Naive thymus-derived CD4-positive, alpha-beta T cell (primary cell): ENCODE data around the gene BRCA2. TPM values are rescaled to one million over a fixed set of nuclear protein-coding genes. Genes with fewer than 3 reads are reported as not detected.

Experiments used
- ATAC-seq: fragments of 150-1000 bp; cut with Tn5 transposase; 2 replicates; pipeline ENCODE4 v1.10.0; 2021; ENCODE audit warnings: mild to moderate bottlenecking, moderate library complexity
- CTCF ChIA-PET: fragments of 350-600 bp; sonication (Branson Sonifier 250); formaldehyde crosslinking; loops from one replicate; lab custom pipeline; 2021; ENCODE audit warnings: antibody characterized with exemption; lab: Charles Lee
- POLR2A ChIA-PET: fragments of 350-600 bp; sonication (Branson Sonifier 250); formaldehyde crosslinking; loops from one replicate; lab custom pipeline; 2021; ENCODE audit warnings: antibody characterized with exemption, inconsistent platforms; lab: Charles Lee
- DNase-seq, 9 donors: peaks; one replicate each; pipeline versions ENCODE4 v3.0.0 to v3.0.0-alpha.2; 2020 to 2022; ENCODE audit warnings: mixed read lengths in 1 of 9
- H3K27ac ChIP-seq: one replicate; pipeline ENCODE4 v1.7.0; 2013; ENCODE audit warnings: mild to moderate bottlenecking, low read depth, low read length, moderate library complexity
- H3K27me3 ChIP-seq, 2 donors: one replicate each; pipeline ENCODE4 v1.7.0; 2013; ENCODE audit warnings: low read length in 2 of 2, mild to moderate bottlenecking in 2 of 2, moderate library complexity in 2 of 2; ENCODE audit not compliant: control insufficient read depth in 2 of 2, insufficient read depth in 2 of 2
- H3K36me3 ChIP-seq, 3 experiments: 1 replicate in 2 of 3; 2 replicates in 1 of 3; pipeline ENCODE4 v1.7.0; 2013; ENCODE audit warnings: low read length in 3 of 3, mild to moderate bottlenecking in 3 of 3, moderate library complexity in 1 of 3; ENCODE audit not compliant: insufficient read depth in 3 of 3, control insufficient read depth in 2 of 3
- H3K4me1 ChIP-seq, 2 donors: one replicate each; pipeline ENCODE4 v1.7.0; 2013; ENCODE audit warnings: low read length in 2 of 2, mild to moderate bottlenecking in 2 of 2, moderate library complexity in 1 of 2; ENCODE audit not compliant: control insufficient read depth in 2 of 2, insufficient read depth in 2 of 2
- H3K4me3 ChIP-seq: 2 replicates; pipeline ENCODE4 v1.7.0; 2013; ENCODE audit warnings: mild to moderate bottlenecking, low read length
- H3K9me3 ChIP-seq, 3 experiments: 1 replicate in 2 of 3; 2 replicates in 1 of 3; pipeline ENCODE4 v1.7.0; 2013; ENCODE audit warnings: low read length in 3 of 3; ENCODE audit not compliant: control insufficient read depth in 2 of 3
- H3K27ac Mint-ChIP-seq, 9 donors: one replicate each; pipeline ENCODE4 v1.8.0; 2020 to 2022; ENCODE audit warnings: mixed read lengths in 9 of 9, mild to moderate bottlenecking in 8 of 9, moderate library complexity in 5 of 9, inconsistent platforms in 2 of 9
- H3K27me3 Mint-ChIP-seq, 5 donors: one replicate each; pipeline ENCODE4 v1.8.0; 2021 to 2022; ENCODE audit warnings: mixed read lengths in 5 of 5, mild to moderate bottlenecking in 1 of 5
- H3K36me3 Mint-ChIP-seq, 5 donors: one replicate each; pipeline ENCODE4 v1.8.0; 2020 to 2022; ENCODE audit warnings: mixed read lengths in 5 of 5, mild to moderate bottlenecking in 3 of 5, inconsistent platforms in 1 of 5
- H3K4me1 Mint-ChIP-seq, 7 donors: one replicate each; pipeline ENCODE4 v1.8.0; 2020 to 2022; ENCODE audit warnings: mixed read lengths in 7 of 7, mild to moderate bottlenecking in 3 of 7, inconsistent platforms in 1 of 7
- H3K4me3 Mint-ChIP-seq, 10 donors: one replicate each; pipeline ENCODE4 v1.8.0; 2020 to 2022; ENCODE audit warnings: mild to moderate bottlenecking in 10 of 10, mixed read lengths in 10 of 10, moderate library complexity in 6 of 10, inconsistent platforms in 2 of 10
- H3K9me3 Mint-ChIP-seq, 11 donors: one replicate each; pipeline ENCODE4 v1.8.0; 2020 to 2022; ENCODE audit warnings: mixed read lengths in 11 of 11, mild to moderate bottlenecking in 4 of 11, inconsistent platforms in 1 of 11, moderate library complexity in 1 of 11
- intact Hi-C, 2 donors: fragments of 100-400 bp; cut with micrococcal nuclease; formaldehyde crosslinking; loops; one replicate each; pipeline ENCODE4 v1.15.1; 2023
- polyA plus RNA-seq, 2 donors: library from polyadenylated mRNA; unstranded; fragments of 300-500 nt; fragmentation: Illumina TruSeq; gene quantifications; one replicate each; pipeline ENCODE4 v1.2.3, GENCODE V29; 2021
- total RNA-seq, 6 experiments: library from RNA in 5 of 6; stranded (reverse) in 5 of 6; gene quantifications; 1 replicate in 5 of 6; 2 replicates in 1 of 6; pipeline ENCODE4 v1.2.3 and lab custom pipeline; 2021 to 2026

The BRCA2 gene
- total and polyA plus RNA-seq, 7 experiments from 2014 or later: 1.1 to 19.9 (median 3.3) TPM

- peak overlapping the region in 2 of 9 donors; percentile 20 to 86 for H3K27ac Mint-ChIP-seq
- intact Hi-C loops: loop anchor here (1.0 to 5.0 kb wide), 9 partner anchors 41 to 484 kb away; partner anchors contain the start of gene FRY (in 1 of the 2)
- no peaks in the 10 kb centered on the region for H3K9me3 Mint-ChIP-seq
- POLR2A ChIA-PET: no interaction called here
- no peak overlapping the region for H3K4me3 ChIP-seq
- peak; percentile 41 for ATAC-seq
- peaks cover 8 to 21% (median 9%) of the 10 kb centered on the region in 7 donors for H3K4me1 Mint-ChIP-seq
- no peaks in the 10 kb centered on the region for H3K36me3 ChIP-seq
- H3K9me3 ChIP-seq: no peaks in the 10 kb centered on the region
- peaks cover 5 to 7% of the 10 kb centered on the region in 2 donors for H3K4me1 ChIP-seq
- peak overlapping the region; percentile 10 to 64 (median 34) for H3K4me3 Mint-ChIP-seq
- H3K36me3 Mint-ChIP-seq: no peaks in the 10 kb centered on the region
- no peak overlapping the region for H3K27ac ChIP-seq
- CTCF ChIA-PET: interaction anchor here (0.7 to 1.0 kb wide), 3 partner anchors 13 to 400 kb away, joined by 3 to 4 read pairs (median 3); no protein-coding TSS in a partner anchor
- peaks cover 0 to 2% (median 0%) of the 10 kb centered on the region in 5 donors for H3K27me3 Mint-ChIP-seq
- DNase-seq: no peak
- H3K27me3 ChIP-seq: no peaks in the 10 kb centered on the region
Observed at GRCh38 chr13:32309312-32310133, 5.8 kb upstream of the BRCA2 start.

GRCh38 chr13:32310134-32310706 lies 5.1 kb upstream of the BRCA2 start:
- Histone ChIP-seq H3K4me1 (peaks cover 5 to 7% of the 10 kb centered on the region in 2 donors), H3K27ac (no peak overlapping the region), H3K36me3 (no peaks in the 10 kb centered on the region), H3K27me3 (no peaks in the 10 kb centered on the region), H3K4me3 (no peak overlapping the region), H3K9me3 (no peaks in the 10 kb centered on the region)
- ATAC-seq: peak; percentile 58
- Mint-ChIP-seq H3K27ac (peak overlapping the region in 1 of 9 donors; percentile 18), H3K4me3 (peak overlapping the region in 7 of 10 donors; percentile 10 to 61 (median 28)), H3K4me1 (peaks cover 13 to 28% (median 14%) of the 10 kb centered on the region in 7 donors), H3K36me3 (peaks cover 0 to 5% (median 0%) of the 10 kb centered on the region in 5 donors), H3K27me3 (peaks cover 0 to 2% (median 0%) of the 10 kb centered on the region in 5 donors), H3K9me3 (no peaks in the 10 kb centered on the region)
- POLR2A ChIA-PET: no interaction called here
- CTCF ChIA-PET: no interaction called here
- intact Hi-C loops: loop anchor here (1.0 to 5.0 kb wide), 9 partner anchors 42 to 485 kb away; partner anchors contain the start of gene FRY (in 1 of the 2)
- DNase-seq: peak in 7 of 9 donors; percentile 16 to 64 (median 51)

GRCh38 chr13:32311188-32311897 lies 4.0 kb upstream of the BRCA2 start:
- Mint-ChIP-seq H3K27ac (no peak overlapping the region), H3K27me3 (no peaks in the 10 kb centered on the region), H3K4me1 (peaks cover 13 to 28% (median 18%) of the 10 kb centered on the region in 7 donors), H3K9me3 (no peaks in the 10 kb centered on the region), H3K4me3 (no peak overlapping the region), H3K36me3 (peaks cover 0 to 7% (median 0%) of the 10 kb centered on the region in 5 donors)
- Histone ChIP-seq H3K36me3 (peaks cover 0 to 5% (median 0%) of the 10 kb centered on the region in 3 experiments), H3K27ac (no peak overlapping the region), H3K4me3 (no peak overlapping the region), H3K4me1 (peaks cover 11 to 13% of the 10 kb centered on the region in 2 donors), H3K9me3 (no peaks in the 10 kb centered on the region), H3K27me3 (no peaks in the 10 kb centered on the region)
- ChIA-PET CTCF (interaction anchor here (0.6 kb wide), 2 partner anchors 356 to 358 kb away, joined by 3 to 4 read pairs; no protein-coding TSS in a partner anchor), POLR2A (interaction anchor here (0.6 kb wide), 1 partner anchor 178 kb away, joined by 3 read pairs; no protein-coding TSS in a partner anchor)
- ATAC-seq (no peak), DNase-seq (no peak)
- intact Hi-C loops: loop anchor here in 1 of 2 donors (2.0 to 5.0 kb wide), 2 partner anchors 64 to 311 kb away; no protein-coding TSS in a partner anchor

- Mint-ChIP-seq H3K4me3 (peak overlapping the region; percentile 92 to 98 (median 96)), H3K36me3 (peaks cover 0 to 9% (median 4%) of the 10 kb centered on the region in 5 donors)
Observed at GRCh38 chr13:32314271-32315237, 754 bp upstream of the BRCA2 start.

GRCh38 chr13:32316028-32316339 lies 676 bp downstream of the BRCA2 start:
- ChIA-PET CTCF (no interaction called here), POLR2A (interaction anchor here (0.8 to 3.5 kb wide), 4 partner anchors 11 to 1227 kb away, joined by 6 to 55 read pairs (median 12); partner anchors contain the start of genes N4BP2L1 and PDS5B)
- Histone ChIP-seq H3K27me3 (no peaks in the 10 kb centered on the region), H3K4me3 (peak overlapping the region; percentile 94), H3K9me3 (no peaks in the 10 kb centered on the region), H3K27ac (peak overlapping the region; percentile 99), H3K4me1 (peaks cover 7 to 8% of the 10 kb centered on the region in 2 donors), H3K36me3 (peaks cover 0 to 5% (median 0%) of the 10 kb centered on the region in 3 experiments)
- intact Hi-C loops: loop anchor here (5.0 kb wide), 7 partner anchors 36 to 1501 kb away; partner anchors contain the start of genes HSPH1 (in 1 of the 2) and RFC3 (in 1 of the 2)
- H3K9me3 Mint-ChIP-seq: no peaks in the 10 kb centered on the region
- H3K36me3 Mint-ChIP-seq: peaks cover 0 to 16% (median 7%) of the 10 kb centered on the region in 5 donors
- H3K4me1 Mint-ChIP-seq: peaks cover 3 to 44% (median 7%) of the 10 kb centered on the region in 7 donors
- ATAC-seq (peak; percentile 2), DNase-seq (peak in 2 of 9 donors; percentile 4 to 39)
- peak overlapping the region; percentile 96 to 100 (median 100) for H3K27ac Mint-ChIP-seq
- peak overlapping the region; percentile 92 to 98 (median 96) for H3K4me3 Mint-ChIP-seq
- no peaks in the 10 kb centered on the region for H3K27me3 Mint-ChIP-seq

More at GRCh38 chr13:32314271-32315237, 754 bp upstream of the BRCA2 start:
- Histone ChIP-seq H3K27ac (peak overlapping the region; percentile 99), H3K27me3 (no peaks in the 10 kb centered on the region), H3K36me3 (peaks cover 0 to 5% (median 0%) of the 10 kb centered on the region in 3 experiments), H3K4me1 (peaks cover 11 to 13% of the 10 kb centered on the region in 2 donors), H3K4me3 (peak overlapping the region; percentile 94), H3K9me3 (no peaks in the 10 kb centered on the region)
- POLR2A ChIA-PET: interaction anchor here (0.6 to 3.5 kb wide), 9 partner anchors 9 to 1229 kb away, joined by 3 to 55 read pairs (median 6); partner anchors contain the start of genes FRY, N4BP2L1 and N4BP2L2
- intact Hi-C loops: loop anchor here (1.0 to 5.0 kb wide), 15 partner anchors 38 to 1504 kb away; partner anchors contain the start of genes N4BP2L2 (in 2 of the 2), PDS5B (in 2 of the 2), RFC3 (in 2 of the 2) and HSPH1 (in 1 of the 2)
- Mint-ChIP-seq H3K27ac (peak overlapping the region; percentile 98 to 100 (median 100)), H3K4me1 (peaks cover 8 to 43% (median 13%) of the 10 kb centered on the region in 7 donors), H3K27me3 (no peaks in the 10 kb centered on the region), H3K9me3 (no peaks in the 10 kb centered on the region)
- peak; percentile 83 for ATAC-seq
- peak in 6 of 9 donors; percentile 58 to 74 (median 70) for DNase-seq
- CTCF ChIA-PET: interaction anchor here (0.8 kb wide), 1 partner anchor 173 kb away, joined by 4 read pairs; no protein-coding TSS in a partner anchor
